Thyroid gland (tissue), 4 donors: Measurements from ENCODE around the gene TOP3A.

Experiments used
- POLR2A ChIP-seq, 2 donors: fragments of 450-650 bp; IDR thresholded peaks; one replicate each; pipeline ENCODE4 v1.6.1; 2017; ENCODE audit warnings: antibody characterized with exemption in 2 of 2, mild to moderate bottlenecking in 2 of 2, moderate library complexity in 1 of 2
- TF ChIP-seq, protein P1 (sequence below), 6 experiments: fragments of 200-600 bp in 3 of 6; fragments of 450-650 bp in 3 of 6; sonication (generic) in 3 of 6; IDR thresholded peaks; one replicate each; pipeline ENCODE4 v1.5.1; 2016 to 2019; ENCODE audit warnings: antibody characterized with exemption in 6 of 6, mild to moderate bottlenecking in 2 of 6, inconsistent platforms in 1 of 6, moderate library complexity in 1 of 6

GRCh38 chr17:18256351-18256750 lies 58.4 kb downstream of the TOP3A start:
- TF ChIP-seq, protein P1, sequence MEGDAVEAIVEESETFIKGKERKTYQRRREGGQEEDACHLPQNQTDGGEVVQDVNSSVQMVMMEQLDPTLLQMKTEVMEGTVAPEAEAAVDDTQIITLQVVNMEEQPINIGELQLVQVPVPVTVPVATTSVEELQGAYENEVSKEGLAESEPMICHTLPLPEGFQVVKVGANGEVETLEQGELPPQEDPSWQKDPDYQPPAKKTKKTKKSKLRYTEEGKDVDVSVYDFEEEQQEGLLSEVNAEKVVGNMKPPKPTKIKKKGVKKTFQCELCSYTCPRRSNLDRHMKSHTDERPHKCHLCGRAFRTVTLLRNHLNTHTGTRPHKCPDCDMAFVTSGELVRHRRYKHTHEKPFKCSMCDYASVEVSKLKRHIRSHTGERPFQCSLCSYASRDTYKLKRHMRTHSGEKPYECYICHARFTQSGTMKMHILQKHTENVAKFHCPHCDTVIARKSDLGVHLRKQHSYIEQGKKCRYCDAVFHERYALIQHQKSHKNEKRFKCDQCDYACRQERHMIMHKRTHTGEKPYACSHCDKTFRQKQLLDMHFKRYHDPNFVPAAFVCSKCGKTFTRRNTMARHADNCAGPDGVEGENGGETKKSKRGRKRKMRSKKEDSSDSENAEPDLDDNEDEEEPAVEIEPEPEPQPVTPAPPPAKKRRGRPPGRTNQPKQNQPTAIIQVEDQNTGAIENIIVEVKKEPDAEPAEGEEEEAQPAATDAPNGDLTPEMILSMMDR (IDR thresholded peaks at IDR 0.05) = no peak
- TF ChIP-seq POLR2A (IDR thresholded peaks at IDR 0.05) = no peak
